HCT116 (cell line): ENCODE data around the gene PCED1A.
"Not testable (repeated sequence)": the region's sequence is repeated elsewhere in the genome, so short reads cannot be mapped to it uniquely, and the experiment has no call there.

Source experiments
- ATF3 ChIP-seq: IDR thresholded peaks from 2 replicates; pipeline ENCODE4 v1.6.1; 2012
- CTCF ChIP-seq, 3 experiments: fragments of 200-600 bp in 1 of 3; sonication (generic) in 1 of 3; IDR thresholded peaks in 2 of 3; conservative IDR thresholded peaks in 1 of 3; 2 replicates each; pipeline ENCODE4 v1.5.1; 2012 to 2017; ENCODE audit warnings: low read depth in 2 of 3, low read length in 2 of 3, antibody characterized with exemption in 1 of 3, borderline replicate concordance in 1 of 3, control low read depth in 1 of 3, mild to moderate bottlenecking in 1 of 3, mixed read lengths in 1 of 3, mixed run types in 1 of 3, moderate library complexity in 1 of 3; ENCODE audit not compliant: insufficient read depth in 1 of 3
- EZH2 ChIP-seq: fragments of 200-600 bp; sonication (generic); IDR thresholded peaks from 2 replicates; pipeline ENCODE4 v1.6.1; 2017; ENCODE audit warnings: antibody characterized with exemption, mixed run types
- EZH2phosphoT487 ChIP-seq: fragments of 200-600 bp; IDR thresholded peaks from 2 replicates; pipeline ENCODE4 v1.6.1; 2018; ENCODE audit warnings: antibody characterized with exemption, borderline replicate concordance
- POLR2AphosphoS5 ChIP-seq: IDR thresholded peaks from 2 replicates; pipeline ENCODE4 v1.6.1; 2011; ENCODE audit warnings: mild to moderate bottlenecking, low read depth, low read length, moderate library complexity
- RAD21 ChIP-seq: IDR thresholded peaks from 2 replicates; pipeline ENCODE4 v1.6.1; 2012; ENCODE audit warnings: low read depth, mild to moderate bottlenecking

DNA sequence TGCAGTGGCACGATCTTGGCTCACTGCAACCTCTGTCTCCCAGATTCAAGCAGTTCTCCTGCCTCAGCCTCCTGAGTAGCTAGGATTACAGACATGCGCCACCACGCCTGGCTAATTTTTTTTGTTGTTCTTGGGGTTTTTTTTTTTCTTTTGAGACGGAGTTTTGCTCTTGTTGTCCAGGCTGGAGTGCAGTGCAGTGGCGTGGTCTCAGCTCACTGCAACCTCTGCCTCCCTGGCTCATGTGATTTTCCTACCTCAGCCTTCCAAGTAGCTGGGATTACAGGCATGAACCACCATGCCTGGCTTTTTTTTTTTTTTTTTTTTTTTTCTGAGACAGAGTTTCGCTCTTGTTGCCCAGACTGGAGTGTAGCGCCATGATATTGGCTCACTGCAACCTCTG, 9.2 kb downstream of the PCED1A start:
- TF ChIP-seq EZH2phosphoT487; POLR2AphosphoS5; CTCF (IDR thresholded peaks at IDR 0.05 in 2 of 3, conservative IDR thresholded peaks at IDR 0.05 in 1 of 3; ENCODE audit: borderline replicate concordance in 1 of 3, insufficient read depth in 1 of 3, low read depth in 2 of 3, low read length in 2 of 3); ATF3; EZH2; RAD21: not testable (repeated sequence)
